Neuronal stem cell (in vitro differentiated cells): ENCODE measurements around the gene LILRB1. TPM values are rescaled to one million over a fixed set of nuclear protein-coding genes. Genes with fewer than 3 reads are reported as not detected.
"Not testable (repeated sequence)": the region's sequence is repeated elsewhere in the genome, so short reads cannot be mapped to it uniquely, and the experiment has no call there.

ENCODE experiments used
- DNase-seq: peaks from one replicate; pipeline ENCODE4 v3.0.0-alpha.2; 2013; ENCODE audit warnings: low spot score
- H2AFZ ChIP-seq: one replicate; pipeline ENCODE4 v1.6.1; 2013; ENCODE audit warnings: mild to moderate bottlenecking, low read length, inconsistent platforms
- H2AK5ac ChIP-seq: 2 replicates; pipeline ENCODE4 v1.6.1; 2013; ENCODE audit warnings: low read depth, mild to moderate bottlenecking, inconsistent platforms, low read length, moderate library complexity, mixed read lengths
- H2BK120ac ChIP-seq: 2 replicates; pipeline ENCODE4 v1.6.1; 2013; ENCODE audit warnings: low read depth, mild to moderate bottlenecking, inconsistent platforms, low read length, moderate library complexity, mixed read lengths
- H2BK12ac ChIP-seq: one replicate; pipeline ENCODE4 v1.6.1; 2013; ENCODE audit warnings: low read length, inconsistent platforms
- H2BK15ac ChIP-seq: 2 replicates; pipeline ENCODE4 v1.6.1; 2013; ENCODE audit warnings: mild to moderate bottlenecking, low read length, inconsistent platforms, mixed read lengths
- H2BK5ac ChIP-seq: one replicate; pipeline ENCODE4 v1.6.1; 2013; ENCODE audit warnings: inconsistent platforms, mild to moderate bottlenecking, low read length, moderate library complexity
- H3K14ac ChIP-seq: one replicate; pipeline ENCODE4 v1.6.1; 2013; ENCODE audit warnings: low read length, inconsistent platforms
- H3K18ac ChIP-seq: 2 replicates; pipeline ENCODE4 v1.6.1; 2013; ENCODE audit warnings: low read length, inconsistent platforms
- H3K23ac ChIP-seq: 2 replicates; pipeline ENCODE4 v1.6.1; 2013; ENCODE audit warnings: low read depth, mild to moderate bottlenecking, mixed read lengths, low read length, inconsistent platforms; ENCODE audit not compliant: poor library complexity
- H3K27ac ChIP-seq: replicated peaks from 3 replicates; pipeline ENCODE4 v1.5.1; 2013; ENCODE audit warnings: low read length, inconsistent platforms
- H3K27me3 ChIP-seq, 3 experiments: 2 replicates each; pipeline ENCODE4 v1.6.1; 2013; ENCODE audit warnings: low read length in 3 of 3, mild to moderate bottlenecking in 2 of 3, inconsistent platforms in 1 of 3, low read depth in 1 of 3, mixed read lengths in 1 of 3, moderate library complexity in 1 of 3; ENCODE audit not compliant: control insufficient read depth in 3 of 3, insufficient read depth in 3 of 3
- H3K36me3 ChIP-seq, 2 donors: replicated peaks in 1 of 2; 2 replicates each; pipeline ENCODE4 v1.6.1; 2013; ENCODE audit warnings: low read length in 2 of 2; ENCODE audit not compliant: control insufficient read depth in 2 of 2, insufficient read depth in 2 of 2
- H3K4ac ChIP-seq: 2 replicates; pipeline ENCODE4 v1.6.1; 2013; ENCODE audit warnings: inconsistent platforms, mild to moderate bottlenecking, low read length, moderate library complexity
- H3K4me1 ChIP-seq, 2 donors: 1 replicate in 1 of 2; 2 replicates in 1 of 2; pipeline ENCODE4 v1.6.1; 2013; ENCODE audit warnings: low read length in 2 of 2, low read depth in 1 of 2; ENCODE audit not compliant: control insufficient read depth in 2 of 2, insufficient read depth in 1 of 2
- H3K4me2 ChIP-seq: one replicate; pipeline ENCODE4 v1.6.1; 2013; ENCODE audit warnings: mild to moderate bottlenecking, low read length, inconsistent platforms; ENCODE audit not compliant: insufficient read depth, poor library complexity, severe bottlenecking
- H3K4me3 ChIP-seq, 2 donors: 2 replicates each; pipeline ENCODE4 v1.5.1; 2013; ENCODE audit warnings: low read length in 2 of 2, mild to moderate bottlenecking in 2 of 2, inconsistent platforms in 1 of 2, moderate library complexity in 1 of 2
- H3K79me1 ChIP-seq: one replicate; pipeline ENCODE4 v1.6.1; 2013; ENCODE audit warnings: low read depth, mild to moderate bottlenecking, inconsistent platforms, low read length, moderate library complexity
- H3K9ac ChIP-seq: one replicate; pipeline ENCODE4 v1.6.1; 2013; ENCODE audit warnings: mild to moderate bottlenecking, low read depth, low read length, inconsistent platforms; ENCODE audit not compliant: poor library complexity
- H3K9me3 ChIP-seq, 2 donors: replicated peaks in 1 of 2; 2 replicates each; pipeline versions ENCODE3 to v1.6.1; 2013; ENCODE audit warnings: low read length in 2 of 2, mild to moderate bottlenecking in 2 of 2, inconsistent platforms in 1 of 2, low read depth in 1 of 2, mixed read lengths in 1 of 2, moderate library complexity in 1 of 2; ENCODE audit not compliant: control insufficient read depth in 2 of 2, insufficient read depth in 1 of 2
- H4K8ac ChIP-seq: one replicate; pipeline ENCODE4 v1.6.1; 2013; ENCODE audit warnings: low read depth, mild to moderate bottlenecking, inconsistent platforms, low read length, moderate library complexity
- H4K91ac ChIP-seq: one replicate; pipeline ENCODE4 v1.6.1; 2013; ENCODE audit warnings: low read length, low read depth, mild to moderate bottlenecking, inconsistent platforms; ENCODE audit not compliant: poor library complexity
- WGBS, 2 donors: extraction: QIAGEN DNeasy Blood & Tissue Kit; methylation state at CpG; one replicate each; pipeline ENCODE4 v1.1.7; 2013; ENCODE audit warnings: missing lambda C conversion rate in 2 of 2, mixed read lengths in 1 of 2; ENCODE audit not compliant: insufficient read length in 2 of 2, insufficient replicate concordance in 1 of 2; ENCODE audit errors: extremely low coverage in 2 of 2; 5-methylcytosine and 5-hydroxymethylcytosine counted together
- polyA plus RNA-seq, 2 experiments: library from polyadenylated mRNA; stranded (reverse); fragments of 200-250 nt; gene quantifications; one replicate each; pipeline ENCODE4 v1.2.3, GENCODE V29; 2013

The LILRB1 gene
- polyA plus RNA-seq (2013, experiment 1 of 2) = not detected
- not detected for polyA plus RNA-seq (2013, experiment 2 of 2)

- H3K4me2 ChIP-seq, H3K79me1 ChIP-seq, H4K8ac ChIP-seq, H4K91ac ChIP-seq, H3K4me3 ChIP-seq, H2BK15ac ChIP-seq, H3K27me3 ChIP-seq, H2BK5ac ChIP-seq, H3K23ac ChIP-seq, H3K27ac ChIP-seq, H3K36me3 ChIP-seq, H2AFZ ChIP-seq, H3K18ac ChIP-seq, H3K4ac ChIP-seq, DNase-seq, H2BK12ac ChIP-seq, H3K9ac ChIP-seq, H3K4me1 ChIP-seq, H2AK5ac ChIP-seq, H2BK120ac ChIP-seq: not testable (repeated sequence)
- Histone ChIP-seq H3K9me3 (peaks cover 0 to 22% of the 10 kb centered on the region in 2 donors), H3K14ac (peak within 1 kb of the TSS; percentile 21)
- WGBS, 2 donors = no CpG with 5 or more reads among the region's 9 CpGs
These were observed at the start of gene LILRB1 for GRCh38 chr19:54630262-54630661. Gene LILRB1, plus strand, starts transcription at chr19:54630484. Its CDS starts 590 bp downstream, at chr19:54631074.

GRCh38 chr19:54586397-54586796 lies 43.9 kb upstream of the LILRB1 start:
- no peaks in the 10 kb centered on the region for H3K4me1 ChIP-seq
- H2BK120ac ChIP-seq = no peak overlapping the region
- no peak overlapping the region for H3K18ac ChIP-seq
- no peak overlapping the region for H4K91ac ChIP-seq
- peaks cover 0 to 3% (median 1%) of the 10 kb centered on the region in 3 experiments for H3K27me3 ChIP-seq
- WGBS, 2 donors = no CpG with 5 or more reads among the region's 5 CpGs
- H2BK5ac ChIP-seq = no peak overlapping the region
- H2BK15ac ChIP-seq = no peak overlapping the region
- H3K4me2 ChIP-seq = no peak overlapping the region
- no peak overlapping the region for H3K14ac ChIP-seq
- H3K9me3 ChIP-seq = peaks cover 0 to 24% of the 10 kb centered on the region in 2 donors
- H3K4me3 ChIP-seq = peak overlapping the region in 1 of 2 donors; percentile 31
- no peaks in the 10 kb centered on the region for H3K36me3 ChIP-seq
- no peak overlapping the region for H4K8ac ChIP-seq
- H3K79me1 ChIP-seq = no peaks in the 10 kb centered on the region
- H3K27ac ChIP-seq = no peak overlapping the region
- H3K23ac ChIP-seq = no peak overlapping the region
- no peak for DNase-seq
- H3K4ac ChIP-seq = no peak overlapping the region
- H2AFZ ChIP-seq = no peak overlapping the region
- H2BK12ac ChIP-seq = no peak overlapping the region
- H2AK5ac ChIP-seq = no peak overlapping the region
- H3K9ac ChIP-seq = no peak overlapping the region

GRCh38 chr19:54587026-54587425 lies 43.3 kb upstream of the LILRB1 start:
- H3K9me3 ChIP-seq = peaks cover 0 to 26% of the 10 kb centered on the region in 2 donors
- no peak for DNase-seq
- H3K4me1 ChIP-seq = no peaks in the 10 kb centered on the region
- no peak overlapping the region for H4K8ac ChIP-seq
- no peak overlapping the region for H3K27ac ChIP-seq
- no CpG with 5 or more reads among the region's 7 CpGs for WGBS, 2 donors
- no peaks in the 10 kb centered on the region for H3K79me1 ChIP-seq
- no peak overlapping the region for H3K14ac ChIP-seq
- H2BK5ac ChIP-seq = no peak overlapping the region
- no peak overlapping the region for H3K9ac ChIP-seq
- no peak overlapping the region for H2BK12ac ChIP-seq
- no peak overlapping the region for H3K4ac ChIP-seq
- H4K91ac ChIP-seq = no peak overlapping the region
- no peak overlapping the region for H3K4me3 ChIP-seq
- no peaks in the 10 kb centered on the region for H3K36me3 ChIP-seq
- H2AFZ ChIP-seq = no peak overlapping the region
- no peak overlapping the region for H2AK5ac ChIP-seq
- no peak overlapping the region for H2BK120ac ChIP-seq
- H3K18ac ChIP-seq = no peak overlapping the region
- peaks cover 0 to 4% (median 1%) of the 10 kb centered on the region in 3 experiments for H3K27me3 ChIP-seq
- no peak overlapping the region for H2BK15ac ChIP-seq
- no peak overlapping the region for H3K4me2 ChIP-seq
- H3K23ac ChIP-seq = no peak overlapping the region

- not testable (repeated sequence) for H3K4me1 ChIP-seq, H3K27ac ChIP-seq, H3K9ac ChIP-seq, H2BK5ac ChIP-seq, H4K8ac ChIP-seq, DNase-seq, H3K18ac ChIP-seq, H3K4ac ChIP-seq, H3K79me1 ChIP-seq, H2AK5ac ChIP-seq, H3K14ac ChIP-seq, H3K36me3 ChIP-seq, H3K4me2 ChIP-seq, H2BK120ac ChIP-seq, H4K91ac ChIP-seq, H2BK15ac ChIP-seq, H2AFZ ChIP-seq, H3K4me3 ChIP-seq, H2BK12ac ChIP-seq, H3K23ac ChIP-seq
- WGBS, 2 donors = no CpG with 5 or more reads among the region's 6 CpGs
- Histone ChIP-seq H3K27me3 (peaks cover 0 to 29% (median 0%) of the 10 kb centered on the region in 3 experiments), H3K9me3 (peaks cover 0 to 23% of the 10 kb centered on the region in 2 donors)
These were observed 36.8 kb upstream of the LILRB1 start, which contains the start of gene LILRA1 for GRCh38 chr19:54593445-54593844. Gene LILRA1, plus strand, starts transcription at chr19:54593632. Its CDS starts 613 bp downstream, at chr19:54594245.
